ENCODE data around the gene STMP1. TPM values are rescaled to one million over a fixed set of nuclear protein-coding genes. Genes with fewer than 3 reads are reported as not detected.

STMP1 gene
- total RNA-seq, 1 experiment from 2014 or later = 77.0 TPM

GRCh38 chr7:135618510-135618909 is 43.8 kb upstream of the STMP1 start:
- Histone ChIP-seq H3F3A (ENCODE audit: insufficient read depth, low read depth) (0 out of 2 replicates have a peak, but pooled peaks cover 5% of the 10 kb centered on the region), H3K9me2 (ENCODE audit: insufficient read depth) (no peaks in the 10 kb centered on the region), H3K4me1 (replicated peaks; ENCODE audit: insufficient read depth) (no peaks in the 10 kb centered on the region), H2AFZ (no peak overlapping the region), H3K79me2 (ENCODE audit: low read depth) (no peaks in the 10 kb centered on the region), H3K9me3 (ENCODE audit: insufficient read depth, low read depth) (no peaks in the 10 kb centered on the region; the same call in 1 of the 2 replicates), H3K27me3 (ENCODE audit: insufficient read depth, low read depth) (no peaks in the 10 kb centered on the region), H3K4me3 (no peak overlapping the region), H3K4me2 (no peak overlapping the region), H4K20me1 (ENCODE audit: insufficient read depth) (0 out of 2 replicates have a peak, but pooled peaks cover 4% of the 10 kb centered on the region), H3K27ac (no peak overlapping the region), H3K36me3 (ENCODE audit: low read depth) (peaks cover 68% of the 10 kb centered on the region)
- no peak for DNase-seq
- ChIA-PET CTCF (no interaction called here), POLR2A (ENCODE audit: unreplicated experiment) (no interaction called here)
- intact Hi-C loops (cut with micrococcal nuclease; ENCODE audit: unreplicated experiment) = no loop called here
- no TSS peak for BruUV-seq (replicated peaks)
- TF ChIP-seq EZH2 (IDR thresholded peaks at IDR 0.05; ENCODE audit: low read depth) (no peak), CTCF (conservative IDR thresholded peaks at IDR 0.05) (no peak)

DNA sequence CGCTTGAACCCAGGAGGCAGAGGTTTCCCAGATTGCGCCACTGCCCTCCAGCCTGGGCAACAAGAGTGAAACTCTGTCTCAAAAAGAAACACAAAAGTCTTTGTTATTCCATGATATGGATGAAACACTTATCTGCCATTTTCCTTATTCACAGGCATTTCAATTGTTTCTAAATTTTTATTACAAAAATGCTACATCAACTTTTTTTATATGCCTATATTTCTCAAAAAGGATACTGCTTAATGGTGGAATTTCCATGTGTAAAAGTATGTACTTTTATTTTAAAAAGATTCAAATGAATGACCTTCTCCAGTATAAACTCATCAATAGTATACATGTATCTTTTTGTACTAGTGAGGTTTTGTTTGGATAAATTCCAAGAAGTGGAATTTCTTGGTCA is 41.9 kb upstream of the STMP1 start:
- H3F3A ChIP-seq (ENCODE audit: insufficient read depth, low read depth) = 0 out of 2 replicates have a peak, but pooled peaks cover 5% of the 10 kb centered on the region
- no peaks in the 10 kb centered on the region for H3K4me1 ChIP-seq (replicated peaks; ENCODE audit: insufficient read depth)
- H3K79me2 ChIP-seq (ENCODE audit: low read depth) = no peaks in the 10 kb centered on the region
- no peak for DNase-seq
- H3K36me3 ChIP-seq (ENCODE audit: low read depth) = peaks cover 56% of the 10 kb centered on the region
- no peaks in the 10 kb centered on the region for H3K9me2 ChIP-seq (ENCODE audit: insufficient read depth)
- intact Hi-C loops (cut with micrococcal nuclease; ENCODE audit: unreplicated experiment) = loop anchor here (5.0 kb wide), 1 partner anchor 1832 kb away; no protein-coding TSS in a partner anchor
- TF ChIP-seq CTCF (conservative IDR thresholded peaks at IDR 0.05) (no peak), EZH2 (IDR thresholded peaks at IDR 0.05; ENCODE audit: low read depth) (no peak)
- ChIA-PET POLR2A (ENCODE audit: unreplicated experiment) (interaction anchor here (0.5 kb wide), 1 partner anchor 467 kb away, joined by 6 read pairs; no protein-coding TSS in a partner anchor), CTCF (interaction anchor here (1.0 to 1.2 kb wide), 2 partner anchors 25 to 346 kb away, joined by 3 to 5 read pairs; no protein-coding TSS in a partner anchor)
- no peak overlapping the region for H3K4me3 ChIP-seq
- no peak overlapping the region for H2AFZ ChIP-seq
- BruUV-seq (replicated peaks) = no TSS peak
- no peak overlapping the region for H3K27ac ChIP-seq
- no peaks in the 10 kb centered on the region for H3K9me3 ChIP-seq (ENCODE audit: insufficient read depth, low read depth)
- H3K4me2 ChIP-seq = no peak overlapping the region
- 0 out of 2 replicates have a peak, but pooled peaks cover 4% of the 10 kb centered on the region for H4K20me1 ChIP-seq (ENCODE audit: insufficient read depth)
- H3K27me3 ChIP-seq (ENCODE audit: insufficient read depth, low read depth) = no peaks in the 10 kb centered on the region

DNA sequence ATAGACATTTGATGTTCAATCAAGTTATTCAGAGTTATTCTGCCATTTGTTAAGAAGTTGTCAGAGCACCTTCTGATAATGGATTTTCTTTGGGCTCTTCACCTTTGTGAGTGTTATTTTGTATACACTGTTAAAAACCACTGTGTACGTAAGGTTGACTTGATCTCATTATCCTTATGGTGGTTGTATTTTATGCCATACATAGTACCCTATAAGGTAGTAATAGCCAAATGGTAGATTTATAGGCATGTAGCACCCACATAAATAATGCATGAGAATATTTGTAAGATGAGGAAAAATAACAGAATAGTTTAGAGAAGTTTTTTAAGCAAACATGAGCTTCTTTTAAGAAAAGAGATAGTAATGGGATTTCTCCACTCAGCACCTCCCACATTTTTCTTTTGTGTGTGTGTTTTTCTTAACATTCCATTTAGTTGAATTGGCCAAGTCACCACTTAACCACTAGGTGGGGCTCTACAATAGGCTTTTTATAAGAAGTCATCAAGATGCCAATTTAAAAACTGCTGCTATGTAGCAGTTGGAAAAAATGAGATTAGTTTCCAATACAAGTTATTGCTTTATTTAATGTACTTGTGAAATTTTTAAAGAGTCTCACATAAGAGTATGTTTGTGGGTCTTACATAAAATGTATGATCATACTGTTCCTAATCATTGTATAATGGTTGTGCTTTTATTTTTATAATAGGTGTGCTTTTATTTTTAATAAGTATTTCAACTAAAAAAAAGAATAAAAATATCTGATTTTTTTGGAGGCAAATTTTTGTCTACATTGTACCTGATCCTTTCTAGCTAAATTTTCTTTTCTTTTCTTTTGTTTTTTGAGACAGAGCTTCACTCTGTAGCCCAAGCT is 41.1 kb upstream of the STMP1 start:
- peaks cover 52% of the 10 kb centered on the region for H3K36me3 ChIP-seq (ENCODE audit: low read depth)
- peak; percentile 26 to 75 for DNase-seq

More for the DNA sequence above, 41.1 kb upstream of the STMP1 start:
- H3K27ac ChIP-seq = no peak overlapping the region
- H3K4me2 ChIP-seq = no peak overlapping the region
- no peaks in the 10 kb centered on the region for H3K79me2 ChIP-seq (ENCODE audit: low read depth)
- H3K4me1 ChIP-seq (replicated peaks; ENCODE audit: insufficient read depth) = no peaks in the 10 kb centered on the region
- H3F3A ChIP-seq (ENCODE audit: insufficient read depth, low read depth) = 0 out of 2 replicates have a peak, but pooled peaks cover 5% of the 10 kb centered on the region
- H2AFZ ChIP-seq = no peak overlapping the region
- intact Hi-C loops (cut with micrococcal nuclease; ENCODE audit: unreplicated experiment) = loop anchor here (1.0 to 5.0 kb wide), 3 partner anchors 388 to 1971 kb away; no protein-coding TSS in a partner anchor
- no peaks in the 10 kb centered on the region for H3K27me3 ChIP-seq (ENCODE audit: insufficient read depth, low read depth)
- ChIA-PET POLR2A (ENCODE audit: unreplicated experiment) (interaction anchor here (0.5 to 0.6 kb wide), 2 partner anchors 466 to 1088 kb away, joined by 5 to 6 read pairs; no protein-coding TSS in a partner anchor), CTCF (interaction anchor here (1.0 to 1.2 kb wide), 2 partner anchors 24 to 347 kb away, joined by 3 to 5 read pairs; no protein-coding TSS in a partner anchor)
- H3K9me3 ChIP-seq (ENCODE audit: insufficient read depth, low read depth) = no peaks in the 10 kb centered on the region
- no peak overlapping the region for H3K4me3 ChIP-seq
- 0 out of 2 replicates have a peak, but pooled peaks cover 4% of the 10 kb centered on the region for H4K20me1 ChIP-seq (ENCODE audit: insufficient read depth)
- TF ChIP-seq CTCF (conservative IDR thresholded peaks at IDR 0.05) (peak; percentile 94), EZH2 (IDR thresholded peaks at IDR 0.05; ENCODE audit: low read depth) (no peak)
- H3K9me2 ChIP-seq (ENCODE audit: insufficient read depth) = no peaks in the 10 kb centered on the region
- no TSS peak for BruUV-seq (replicated peaks)

All from PC-9 (cell line).